HepG2 (cell line): ENCODE measurements around the gene SPTBN2. TPM values are rescaled to one million over a fixed set of nuclear protein-coding genes. Genes with fewer than 3 reads are reported as not detected.

Experiments
- ARNT2 ChIP-seq: sonication (generic); formaldehyde crosslinking; IDR thresholded peaks from 2 replicates; pipeline ENCODE4 v1.8.0; 2022; ENCODE audit warnings: mild to moderate bottlenecking, low read depth, missing genetic modification reagents, moderate library complexity
- ASH2L ChIP-seq: fragments of 300-600, 200-600 bp; sonication (generic); IDR thresholded peaks from 2 replicates; pipeline ENCODE4 v1.7.0; 2017; ENCODE audit warnings: low read depth, mild to moderate bottlenecking, moderate library complexity, mixed read lengths, low read length; ENCODE audit not compliant: insufficient read length
- HOXA3 ChIP-seq: sonication (generic); formaldehyde crosslinking; IDR thresholded peaks from 2 replicates; pipeline ENCODE4 v1.5.0; 2020; ENCODE audit warnings: missing genetic modification reagents
- HOXA5 ChIP-seq: sonication (generic); formaldehyde crosslinking; IDR thresholded peaks from 2 replicates; pipeline ENCODE4 v1.4.0; 2020; ENCODE audit warnings: missing genetic modification reagents
- PITX1 ChIP-seq: sonication (generic); formaldehyde crosslinking; IDR thresholded peaks from 2 replicates; pipeline ENCODE4 v1.5.1; 2020; ENCODE audit warnings: mild to moderate bottlenecking, missing genetic modification reagents
- PRMT3 ChIP-seq: sonication (generic); formaldehyde crosslinking; IDR thresholded peaks from 2 replicates; pipeline ENCODE4 v1.8.1; 2022; ENCODE audit warnings: low read depth, mild to moderate bottlenecking, moderate library complexity, missing genetic modification reagents, borderline replicate concordance
- RNF2 ChIP-seq: fragments of 450-650 bp; conservative IDR thresholded peaks from 2 replicates; pipeline ENCODE4 v1.6.1; 2016; ENCODE audit warnings: low read depth
- SUZ12 ChIP-seq: fragments of 150-350 bp; IDR thresholded peaks from 2 replicates; pipeline ENCODE4 v1.6.1; 2014; ENCODE audit warnings: low read depth, low read length
- ZNF354B ChIP-seq: sonication (generic); formaldehyde crosslinking; IDR thresholded peaks from 2 replicates; pipeline ENCODE4 v1.8.0; 2022; ENCODE audit warnings: mild to moderate bottlenecking, missing genetic modification reagents
- polyA plus RNA-seq, 8 experiments: library from polyadenylated mRNA; depleted of rRNA in 3 of 8; stranded (reverse) in 7 of 8; unstranded in 1 of 8; fragments of >200 nt; fragmentation: Illumina TruSeq in 4 of 8; extraction: Trizol in 4 of 8; gene quantifications; 2 replicates each; pipeline versions ENCODE4 v1.2.1 to v1.2.3, GENCODE V29; 2011 to 2016; ENCODE audit warnings: low read depth in 4 of 8, missing spikeins in 1 of 8, mixed read lengths in 1 of 8; ENCODE audit not compliant: insufficient read depth in 1 of 8
- total RNA-seq, 5 experiments: library from RNA; depleted of rRNA; stranded (reverse); fragments of >200 nt; fragmentation: Illumina TruSeq; extraction: Trizol; gene quantifications; 2 replicates each; pipeline ENCODE4 v1.2.3, GENCODE V29; 2016; ENCODE audit warnings: low read depth in 1 of 5
- TF ChIP-seq, protein P1 (sequence below): sonication (generic); formaldehyde crosslinking; IDR thresholded peaks from 2 replicates; pipeline ENCODE4 v1.8.0; 2022; ENCODE audit warnings: low read depth, missing genetic modification reagents
- TF ChIP-seq, protein P2 (sequence below): sonication (generic); formaldehyde crosslinking; IDR thresholded peaks from 2 replicates; pipeline ENCODE4 v1.5.1; 2020; ENCODE audit warnings: mild to moderate bottlenecking, missing genetic modification reagents, borderline replicate concordance
- TF ChIP-seq, protein P3 (sequence below): sonication (generic); formaldehyde crosslinking; IDR thresholded peaks from 2 replicates; pipeline ENCODE4 v1.4.0; 2020; ENCODE audit warnings: mild to moderate bottlenecking, missing genetic modification reagents, borderline replicate concordance
- TF ChIP-seq, protein P4 (sequence below): sonication (generic); formaldehyde crosslinking; IDR thresholded peaks from 2 replicates; pipeline ENCODE4 v1.5.0; 2020; ENCODE audit warnings: missing genetic modification reagents
- TF ChIP-seq, protein P5 (sequence below): sonication (generic); formaldehyde crosslinking; IDR thresholded peaks from 2 replicates; pipeline ENCODE4 v1.5.0; 2020; ENCODE audit warnings: missing genetic modification reagents
- TF ChIP-seq, protein P6 (sequence below): sonication (generic); formaldehyde crosslinking; conservative IDR thresholded peaks from 2 replicates; pipeline ENCODE4 v1.8.0; 2022; ENCODE audit warnings: mild to moderate bottlenecking, moderate library complexity, missing genetic modification reagents

SPTBN2 gene
- total and polyA plus RNA-seq, 2 of the 13 experiments (the other 11 are each of a cell fraction or from before 2014, with no cell fraction given): 0.65 to 4.0 TPM

DNA sequence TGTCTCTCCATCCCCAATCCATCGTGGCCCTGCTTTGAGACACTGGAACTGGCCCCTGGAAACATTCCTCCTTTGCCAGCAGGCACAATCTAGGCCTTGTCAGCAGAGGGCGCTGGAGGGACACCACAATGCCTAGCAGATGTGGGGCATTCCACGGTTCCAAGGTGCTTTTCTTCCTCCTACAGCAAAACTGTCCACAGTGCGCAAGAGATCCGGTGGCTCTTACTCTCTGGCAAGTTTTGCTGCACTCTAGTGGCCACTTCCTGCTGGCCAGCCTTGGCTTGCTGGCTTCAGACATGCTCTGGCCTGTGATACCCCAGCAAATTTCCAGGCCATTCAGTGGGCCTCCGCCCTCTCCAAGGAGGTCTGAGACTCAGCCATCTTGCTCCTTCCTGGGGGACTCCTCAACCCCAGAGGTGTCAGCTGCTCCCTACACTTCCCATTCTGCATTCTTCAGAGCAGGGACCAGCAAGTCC, 34.2 kb downstream of the SPTBN2 start (continued):
- TF ChIP-seq, protein P1, sequence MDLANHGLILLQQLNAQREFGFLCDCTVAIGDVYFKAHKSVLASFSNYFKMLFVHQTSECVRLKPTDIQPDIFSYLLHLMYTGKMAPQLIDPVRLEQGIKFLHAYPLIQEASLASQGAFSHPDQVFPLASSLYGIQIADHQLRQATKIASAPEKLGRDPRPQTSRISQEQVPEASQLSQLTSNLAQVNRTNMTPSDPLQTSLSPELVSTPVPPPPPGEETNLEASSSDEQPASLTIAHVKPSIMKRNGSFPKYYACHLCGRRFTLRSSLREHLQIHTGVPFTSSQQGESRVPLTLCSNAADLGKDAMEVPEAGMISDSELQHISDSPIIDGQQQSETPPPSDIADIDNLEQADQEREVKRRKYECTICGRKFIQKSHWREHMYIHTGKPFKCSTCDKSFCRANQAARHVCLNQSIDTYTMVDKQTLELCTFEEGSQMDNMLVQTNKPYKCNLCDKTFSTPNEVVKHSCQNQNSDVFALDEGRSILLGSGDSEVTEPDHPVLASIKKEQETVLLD: no peak
- TF ChIP-seq, protein P2, sequence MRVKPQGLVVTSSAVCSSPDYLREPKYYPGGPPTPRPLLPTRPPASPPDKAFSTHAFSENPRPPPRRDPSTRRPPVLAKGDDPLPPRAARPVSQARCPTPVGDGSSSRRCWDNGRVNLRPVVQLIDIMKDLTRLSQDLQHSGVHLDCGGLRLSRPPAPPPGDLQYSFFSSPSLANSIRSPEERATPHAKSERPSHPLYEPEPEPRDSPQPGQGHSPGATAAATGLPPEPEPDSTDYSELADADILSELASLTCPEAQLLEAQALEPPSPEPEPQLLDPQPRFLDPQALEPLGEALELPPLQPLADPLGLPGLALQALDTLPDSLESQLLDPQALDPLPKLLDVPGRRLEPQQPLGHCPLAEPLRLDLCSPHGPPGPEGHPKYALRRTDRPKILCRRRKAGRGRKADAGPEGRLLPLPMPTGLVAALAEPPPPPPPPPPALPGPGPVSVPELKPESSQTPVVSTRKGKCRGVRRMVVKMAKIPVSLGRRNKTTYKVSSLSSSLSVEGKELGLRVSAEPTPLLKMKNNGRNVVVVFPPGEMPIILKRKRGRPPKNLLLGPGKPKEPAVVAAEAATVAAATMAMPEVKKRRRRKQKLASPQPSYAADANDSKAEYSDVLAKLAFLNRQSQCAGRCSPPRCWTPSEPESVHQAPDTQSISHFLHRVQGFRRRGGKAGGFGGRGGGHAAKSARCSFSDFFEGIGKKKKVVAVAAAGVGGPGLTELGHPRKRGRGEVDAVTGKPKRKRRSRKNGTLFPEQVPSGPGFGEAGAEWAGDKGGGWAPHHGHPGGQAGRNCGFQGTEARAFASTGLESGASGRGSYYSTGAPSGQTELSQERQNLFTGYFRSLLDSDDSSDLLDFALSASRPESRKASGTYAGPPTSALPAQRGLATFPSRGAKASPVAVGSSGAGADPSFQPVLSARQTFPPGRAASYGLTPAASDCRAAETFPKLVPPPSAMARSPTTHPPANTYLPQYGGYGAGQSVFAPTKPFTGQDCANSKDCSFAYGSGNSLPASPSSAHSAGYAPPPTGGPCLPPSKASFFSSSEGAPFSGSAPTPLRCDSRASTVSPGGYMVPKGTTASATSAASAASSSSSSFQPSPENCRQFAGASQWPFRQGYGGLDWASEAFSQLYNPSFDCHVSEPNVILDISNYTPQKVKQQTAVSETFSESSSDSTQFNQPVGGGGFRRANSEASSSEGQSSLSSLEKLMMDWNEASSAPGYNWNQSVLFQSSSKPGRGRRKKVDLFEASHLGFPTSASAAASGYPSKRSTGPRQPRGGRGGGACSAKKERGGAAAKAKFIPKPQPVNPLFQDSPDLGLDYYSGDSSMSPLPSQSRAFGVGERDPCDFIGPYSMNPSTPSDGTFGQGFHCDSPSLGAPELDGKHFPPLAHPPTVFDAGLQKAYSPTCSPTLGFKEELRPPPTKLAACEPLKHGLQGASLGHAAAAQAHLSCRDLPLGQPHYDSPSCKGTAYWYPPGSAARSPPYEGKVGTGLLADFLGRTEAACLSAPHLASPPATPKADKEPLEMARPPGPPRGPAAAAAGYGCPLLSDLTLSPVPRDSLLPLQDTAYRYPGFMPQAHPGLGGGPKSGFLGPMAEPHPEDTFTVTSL: no peak
- TF ChIP-seq SUZ12 (no peak), PRMT3 (no peak), ASH2L (no peak), ZNF354B (CRISPR knock-in tag) (no peak), HOXA5 (CRISPR knock-in tag) (peak; percentile 46; the same call in 1 of the 2 replicates), HOXA3 (CRISPR knock-in tag) (peak; percentile 72), PITX1 (CRISPR knock-in tag) (peak; percentile 59; the same call in 1 of the 2 replicates), ARNT2 (CRISPR knock-in tag) (0 out of 2 replicates have a peak, but pooled peaks have one; percentile 54), RNF2 (no peak)
- TF ChIP-seq, protein P3, sequence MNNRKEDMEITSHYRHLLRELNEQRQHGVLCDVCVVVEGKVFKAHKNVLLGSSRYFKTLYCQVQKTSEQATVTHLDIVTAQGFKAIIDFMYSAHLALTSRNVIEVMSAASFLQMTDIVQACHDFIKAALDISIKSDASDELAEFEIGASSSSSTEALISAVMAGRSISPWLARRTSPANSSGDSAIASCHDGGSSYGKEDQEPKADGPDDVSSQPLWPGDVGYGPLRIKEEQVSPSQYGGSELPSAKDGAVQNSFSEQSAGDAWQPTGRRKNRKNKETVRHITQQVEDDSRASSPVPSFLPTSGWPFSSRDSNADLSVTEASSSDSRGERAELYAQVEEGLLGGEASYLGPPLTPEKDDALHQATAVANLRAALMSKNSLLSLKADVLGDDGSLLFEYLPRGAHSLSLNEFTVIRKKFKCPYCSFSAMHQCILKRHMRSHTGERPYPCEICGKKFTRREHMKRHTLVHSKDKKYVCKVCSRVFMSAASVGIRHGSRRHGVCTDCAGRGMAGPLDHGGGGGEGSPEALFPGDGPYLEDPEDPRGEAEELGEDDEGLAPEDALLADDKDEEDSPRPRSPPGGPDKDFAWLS: no peak
- TF ChIP-seq, protein P4, sequence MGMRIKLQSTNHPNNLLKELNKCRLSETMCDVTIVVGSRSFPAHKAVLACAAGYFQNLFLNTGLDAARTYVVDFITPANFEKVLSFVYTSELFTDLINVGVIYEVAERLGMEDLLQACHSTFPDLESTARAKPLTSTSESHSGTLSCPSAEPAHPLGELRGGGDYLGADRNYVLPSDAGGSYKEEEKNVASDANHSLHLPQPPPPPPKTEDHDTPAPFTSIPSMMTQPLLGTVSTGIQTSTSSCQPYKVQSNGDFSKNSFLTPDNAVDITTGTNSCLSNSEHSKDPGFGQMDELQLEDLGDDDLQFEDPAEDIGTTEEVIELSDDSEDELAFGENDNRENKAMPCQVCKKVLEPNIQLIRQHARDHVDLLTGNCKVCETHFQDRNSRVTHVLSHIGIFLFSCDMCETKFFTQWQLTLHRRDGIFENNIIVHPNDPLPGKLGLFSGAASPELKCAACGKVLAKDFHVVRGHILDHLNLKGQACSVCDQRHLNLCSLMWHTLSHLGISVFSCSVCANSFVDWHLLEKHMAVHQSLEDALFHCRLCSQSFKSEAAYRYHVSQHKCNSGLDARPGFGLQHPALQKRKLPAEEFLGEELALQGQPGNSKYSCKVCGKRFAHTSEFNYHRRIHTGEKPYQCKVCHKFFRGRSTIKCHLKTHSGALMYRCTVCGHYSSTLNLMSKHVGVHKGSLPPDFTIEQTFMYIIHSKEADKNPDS (CRISPR knock-in tag): no peak
- TF ChIP-seq, protein P5, sequence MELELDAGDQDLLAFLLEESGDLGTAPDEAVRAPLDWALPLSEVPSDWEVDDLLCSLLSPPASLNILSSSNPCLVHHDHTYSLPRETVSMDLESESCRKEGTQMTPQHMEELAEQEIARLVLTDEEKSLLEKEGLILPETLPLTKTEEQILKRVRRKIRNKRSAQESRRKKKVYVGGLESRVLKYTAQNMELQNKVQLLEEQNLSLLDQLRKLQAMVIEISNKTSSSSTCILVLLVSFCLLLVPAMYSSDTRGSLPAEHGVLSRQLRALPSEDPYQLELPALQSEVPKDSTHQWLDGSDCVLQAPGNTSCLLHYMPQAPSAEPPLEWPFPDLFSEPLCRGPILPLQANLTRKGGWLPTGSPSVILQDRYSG (CRISPR knock-in tag): no peak
- TF ChIP-seq, protein P6, sequence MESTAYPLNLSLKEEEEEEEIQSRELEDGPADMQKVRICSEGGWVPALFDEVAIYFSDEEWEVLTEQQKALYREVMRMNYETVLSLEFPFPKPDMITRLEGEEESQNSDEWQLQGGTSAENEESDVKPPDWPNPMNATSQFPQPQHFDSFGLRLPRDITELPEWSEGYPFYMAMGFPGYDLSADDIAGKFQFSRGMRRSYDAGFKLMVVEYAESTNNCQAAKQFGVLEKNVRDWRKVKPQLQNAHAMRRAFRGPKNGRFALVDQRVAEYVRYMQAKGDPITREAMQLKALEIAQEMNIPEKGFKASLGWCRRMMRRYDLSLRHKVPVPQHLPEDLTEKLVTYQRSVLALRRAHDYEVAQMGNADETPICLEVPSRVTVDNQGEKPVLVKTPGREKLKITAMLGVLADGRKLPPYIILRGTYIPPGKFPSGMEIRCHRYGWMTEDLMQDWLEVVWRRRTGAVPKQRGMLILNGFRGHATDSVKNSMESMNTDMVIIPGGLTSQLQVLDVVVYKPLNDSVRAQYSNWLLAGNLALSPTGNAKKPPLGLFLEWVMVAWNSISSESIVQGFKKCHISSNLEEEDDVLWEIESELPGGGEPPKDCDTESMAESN (CRISPR knock-in tag): 0 out of 2 replicates have a peak, but pooled peaks have one; percentile 32
